ENCODE measurements around the gene ARF6.

Gene ARF6

DNA sequence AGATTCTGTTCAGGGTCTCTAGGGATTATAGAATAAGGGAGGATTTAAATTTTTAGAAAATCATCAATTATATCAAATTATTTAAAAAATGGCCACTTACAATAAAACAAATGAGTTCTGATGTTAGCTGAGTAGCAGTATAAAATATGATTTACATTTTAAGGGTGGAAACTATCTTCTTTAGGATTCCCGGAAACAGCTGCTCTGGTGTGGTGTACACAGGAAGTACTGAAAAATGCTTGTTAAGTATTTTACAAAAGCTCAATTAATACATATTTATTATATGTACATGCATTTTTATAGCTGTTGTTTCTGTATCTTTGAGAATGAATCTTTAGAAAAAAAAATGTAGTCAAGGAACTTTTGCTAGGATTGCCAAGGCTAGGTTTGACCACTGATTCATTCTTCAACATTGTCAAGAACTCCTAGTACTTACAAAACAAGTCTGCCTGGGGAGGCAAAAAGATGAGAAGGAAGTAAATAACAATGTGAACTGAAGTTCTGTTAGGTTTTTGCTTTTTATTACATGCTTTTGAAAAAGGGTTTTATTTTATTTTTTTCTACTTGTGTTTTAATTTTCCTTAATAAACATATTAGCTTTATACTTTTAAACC, 48.0 kb downstream of the ARF6 start:
- no peak for DNase-seq (ENCODE audit: low read depth in 3 of 3)

DNA sequence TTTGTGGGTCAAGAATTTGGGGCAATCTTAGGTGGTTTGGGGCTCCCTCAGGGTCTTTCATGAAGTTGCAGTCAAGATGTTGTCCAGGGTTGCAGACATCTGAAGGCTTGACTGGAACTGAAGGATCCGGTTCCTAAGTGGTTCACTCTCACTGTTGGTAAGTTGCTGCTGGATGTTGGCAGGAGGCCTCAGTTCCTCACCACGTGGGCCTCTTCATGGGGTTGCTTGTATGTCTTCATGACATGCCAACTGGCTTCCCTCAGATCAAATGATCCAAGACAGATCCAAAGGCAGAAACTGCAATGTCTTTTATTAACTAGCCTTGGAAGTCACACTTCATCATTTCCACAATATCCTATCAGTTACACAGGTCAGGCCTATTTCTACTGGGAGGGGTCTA, 49.2 kb downstream of the ARF6 start:
- no peak for DNase-seq (ENCODE audit: low read depth in 3 of 3)

- no peak for DNase-seq (ENCODE audit: low read depth in 3 of 3)
Observed at GRCh38 chr14:49944501-49944900, 51.6 kb downstream of the ARF6 start.

DNA sequence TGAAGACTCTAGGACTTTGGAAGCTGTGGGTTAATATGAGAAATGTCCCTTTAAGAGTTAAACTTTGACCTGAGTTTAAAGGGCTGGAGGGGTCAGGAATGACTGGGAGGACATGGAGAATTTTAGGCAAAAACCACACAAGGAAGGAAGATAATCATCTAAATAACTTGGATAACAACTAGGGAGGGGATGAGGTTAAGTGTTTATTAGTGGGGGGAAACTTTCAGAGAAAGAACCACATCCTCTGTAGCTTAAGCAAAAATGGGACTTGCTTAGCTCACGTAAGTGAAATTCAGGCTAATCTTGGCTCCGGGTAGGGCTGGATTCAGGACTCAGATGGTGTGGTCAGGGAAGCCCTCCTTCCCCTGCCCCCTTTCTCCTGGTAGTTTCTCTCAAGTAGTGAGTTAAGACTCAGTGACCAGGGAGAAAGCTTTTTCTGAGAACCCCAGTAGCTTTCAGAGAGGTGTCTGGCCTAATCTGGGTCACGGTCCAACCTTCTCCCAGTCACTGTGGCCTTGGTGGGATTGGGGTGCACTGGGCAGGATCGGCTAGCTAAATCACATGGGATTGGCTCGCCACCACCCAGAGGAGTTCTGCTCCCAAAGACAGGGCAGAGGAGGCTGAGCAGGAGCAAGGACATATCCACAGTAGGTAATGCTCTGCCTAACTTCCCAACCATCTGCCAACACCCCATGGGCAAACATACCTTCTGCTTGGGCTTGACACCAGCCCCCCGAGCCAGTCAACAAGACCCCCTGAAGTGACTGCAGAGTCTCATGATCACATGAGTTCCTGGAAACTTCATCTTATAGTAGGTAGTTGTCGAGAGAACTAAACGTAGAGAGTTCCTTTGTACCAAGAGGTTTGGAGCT, 52.8 kb downstream of the ARF6 start:
- no peak for DNase-seq (ENCODE audit: low read depth in 3 of 3)
